Activated CD8-positive, alpha-beta memory T cell treated with anti-CD3 and anti-CD28 coated beads for 24 hours (primary cell): Measurements from ENCODE around the gene CD80.
A peak's percentile ranks its signal among the peaks of the same experiment; 100 is the strongest.

ENCODE experiments used
- DNase-seq: peaks from one replicate; pipeline ENCODE4 v3.0.0-alpha.2; 2020

Gene CD80

GRCh38 chr3:119542168-119542767 lies 17.1 kb downstream of the CD80 start:
- no peak for DNase-seq

- DNase-seq = no peak
Measured at GRCh38 chr3:119541547-119541946, 17.9 kb downstream of the CD80 start.

- no peak for DNase-seq
Measured at GRCh38 chr3:119538772-119539171, 20.6 kb downstream of the CD80 start.

GRCh38 chr3:119536757-119537156 lies 22.7 kb downstream of the CD80 start:
- no peak for DNase-seq

GRCh38 chr3:119534296-119534695 lies 25.1 kb downstream of the CD80 start:
- no peak for DNase-seq

- no peak for DNase-seq
Measured at GRCh38 chr3:119531151-119531550, 28.3 kb downstream of the CD80 start.

GRCh38 chr3:119530456-119530855 lies 29.0 kb downstream of the CD80 start:
- DNase-seq = no peak

GRCh38 chr3:119529883-119530282 lies 29.5 kb downstream of the CD80 start:
- DNase-seq = no peak

- DNase-seq = no peak
Measured at GRCh38 chr3:119527714-119528113, 31.7 kb downstream of the CD80 start.

GRCh38 chr3:119524931-119525662 lies 34.3 kb downstream of the CD80 start:
- no peak for DNase-seq

- DNase-seq = no peak
Measured at GRCh38 chr3:119518026-119518425, 41.4 kb downstream of the CD80 start.

- DNase-seq = no peak
Measured at GRCh38 chr3:119517112-119517511, 42.3 kb downstream of the CD80 start.

GRCh38 chr3:119514637-119515036 lies 44.8 kb downstream of the CD80 start:
- no peak for DNase-seq

GRCh38 chr3:119510690-119511089 lies 48.7 kb downstream of the CD80 start:
- no peak for DNase-seq

GRCh38 chr3:119508172-119508845 lies 51.1 kb downstream of the CD80 start:
- DNase-seq = peak; percentile 61

- no peak for DNase-seq
Measured at GRCh38 chr3:119507404-119507803, 52.0 kb downstream of the CD80 start.

GRCh38 chr3:119506631-119507030 lies 52.8 kb downstream of the CD80 start:
- DNase-seq = no peak

- no peak for DNase-seq
Measured at GRCh38 chr3:119500901-119501300, 58.5 kb downstream of the CD80 start.

- DNase-seq = no peak
Measured at GRCh38 chr3:119500265-119500664, 59.1 kb downstream of the CD80 start.

GRCh38 chr3:119498186-119499011 lies 61.0 kb downstream of the CD80 start, which contains the start of gene TIMMDC1:
TSS of gene TIMMDC1 (plus strand) at chr3:119498547. CDS start at chr3:119498734, 187 bp downstream.
- DNase-seq = peak; percentile 98

GRCh38 chr3:119497820-119498185 lies 61.6 kb downstream of the CD80 start:
- no peak for DNase-seq

GRCh38 chr3:119494597-119494996 lies 64.8 kb downstream of the CD80 start:
- DNase-seq = no peak

GRCh38 chr3:119492810-119493209 lies 66.6 kb downstream of the CD80 start:
- no peak for DNase-seq
